BE2C (cell line): ENCODE measurements around the gene ME3.

Source experiments
- DNase-seq: peaks from one replicate; pipeline ENCODE4 v3.0.0-alpha.2; 2020
- H3K27me3 ChIP-seq: fragments of 250-450 bp; sonication (Bioruptor Pico); 2 replicates; pipeline ENCODE4 v1.5.1; 2020; ENCODE audit warnings: mild to moderate bottlenecking
- H3K36me3 ChIP-seq: fragments of 250-450 bp; sonication (Bioruptor Pico); 2 replicates; pipeline ENCODE4 v1.5.1; 2020; ENCODE audit warnings: mild to moderate bottlenecking
- H3K4me1 ChIP-seq: fragments of 250-450 bp; sonication (Bioruptor Pico); 2 replicates; pipeline ENCODE4 v1.5.1; 2020
- H3K4me3 ChIP-seq: 2 replicates; pipeline ENCODE4 v1.5.1; 2011; ENCODE audit warnings: low read depth, low read length
- H3K9me3 ChIP-seq: fragments of 250-450 bp; sonication (Bioruptor Pico); 2 replicates; pipeline ENCODE4 v1.5.1; 2020
- TF ChIP-seq, protein P1 (sequence below): IDR thresholded peaks from 2 replicates; pipeline ENCODE4 v1.5.1; 2012; ENCODE audit warnings: mild to moderate bottlenecking, low read depth, low read length

The ME3 gene

GRCh38 chr11:86574493-86575207 lies 97.8 kb downstream of the ME3 start:
- no peaks in the 10 kb centered on the region for H3K9me3 ChIP-seq
- no peaks in the 10 kb centered on the region for H3K4me1 ChIP-seq
- no peaks in the 10 kb centered on the region; the same call in 1 of the 2 replicates for H3K27me3 ChIP-seq
- no peak overlapping the region for H3K4me3 ChIP-seq
- no peak for DNase-seq
- H3K36me3 ChIP-seq, result no peaks in the 10 kb centered on the region
- TF ChIP-seq, protein P1, sequence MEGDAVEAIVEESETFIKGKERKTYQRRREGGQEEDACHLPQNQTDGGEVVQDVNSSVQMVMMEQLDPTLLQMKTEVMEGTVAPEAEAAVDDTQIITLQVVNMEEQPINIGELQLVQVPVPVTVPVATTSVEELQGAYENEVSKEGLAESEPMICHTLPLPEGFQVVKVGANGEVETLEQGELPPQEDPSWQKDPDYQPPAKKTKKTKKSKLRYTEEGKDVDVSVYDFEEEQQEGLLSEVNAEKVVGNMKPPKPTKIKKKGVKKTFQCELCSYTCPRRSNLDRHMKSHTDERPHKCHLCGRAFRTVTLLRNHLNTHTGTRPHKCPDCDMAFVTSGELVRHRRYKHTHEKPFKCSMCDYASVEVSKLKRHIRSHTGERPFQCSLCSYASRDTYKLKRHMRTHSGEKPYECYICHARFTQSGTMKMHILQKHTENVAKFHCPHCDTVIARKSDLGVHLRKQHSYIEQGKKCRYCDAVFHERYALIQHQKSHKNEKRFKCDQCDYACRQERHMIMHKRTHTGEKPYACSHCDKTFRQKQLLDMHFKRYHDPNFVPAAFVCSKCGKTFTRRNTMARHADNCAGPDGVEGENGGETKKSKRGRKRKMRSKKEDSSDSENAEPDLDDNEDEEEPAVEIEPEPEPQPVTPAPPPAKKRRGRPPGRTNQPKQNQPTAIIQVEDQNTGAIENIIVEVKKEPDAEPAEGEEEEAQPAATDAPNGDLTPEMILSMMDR, result no peak

- Histone ChIP-seq H3K27me3 (no peaks in the 10 kb centered on the region; the same call in 1 of the 2 replicates), H3K4me3 (no peak overlapping the region), H3K4me1 (no peaks in the 10 kb centered on the region), H3K9me3 (no peaks in the 10 kb centered on the region), H3K36me3 (no peaks in the 10 kb centered on the region)
- TF ChIP-seq, protein P1, result peak; percentile 77
- DNase-seq, result peak; percentile 52
Measured at GRCh38 chr11:86571273-86571948, 101.0 kb downstream of the ME3 start.

DNA sequence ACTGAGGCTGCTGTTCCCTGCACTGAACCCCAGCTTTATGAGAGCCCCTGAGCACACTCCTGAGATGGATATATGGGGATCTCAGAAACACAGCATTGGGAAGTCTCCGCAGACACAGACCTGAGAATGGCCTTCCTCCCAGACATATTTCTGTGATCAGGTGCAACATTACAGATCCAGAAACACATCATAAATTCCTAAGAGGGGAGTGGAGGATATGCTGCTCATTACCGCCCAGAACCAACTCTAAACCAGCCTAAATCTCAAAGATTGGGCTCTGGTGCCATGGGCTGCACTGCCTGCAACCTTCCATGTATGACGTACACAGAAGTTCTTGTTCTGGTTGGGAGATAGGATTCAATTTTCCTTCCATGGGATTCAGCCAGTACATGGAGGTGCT lies 102.0 kb downstream of the ME3 start:
- Histone ChIP-seq H3K9me3 (no peaks in the 10 kb centered on the region), H3K36me3 (no peaks in the 10 kb centered on the region)
- DNase-seq, result no peak

DNA sequence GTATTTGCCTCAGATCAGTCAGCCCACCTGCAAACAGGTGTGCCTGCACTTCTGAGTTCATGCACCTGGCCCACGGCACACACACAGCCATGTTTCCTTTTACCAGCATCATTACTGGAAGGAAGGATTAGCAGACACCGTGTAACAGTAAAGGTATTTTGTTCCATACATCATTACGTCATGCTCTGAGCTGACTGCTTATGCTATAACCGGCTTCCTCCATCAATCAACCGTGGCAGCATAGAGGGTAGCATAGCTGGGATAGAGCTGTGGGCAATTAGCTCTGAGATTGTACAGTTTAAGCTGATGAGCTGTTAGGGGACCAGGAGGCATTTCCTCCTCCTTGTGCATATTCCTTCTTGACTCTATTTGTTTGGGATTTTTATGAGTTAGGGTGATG lies 102.4 kb downstream of the ME3 start:
- H3K4me3 ChIP-seq, result no peak overlapping the region
- DNase-seq, result no peak
- TF ChIP-seq, protein P1, result no peak
- H3K36me3 ChIP-seq, result no peaks in the 10 kb centered on the region
- no peaks in the 10 kb centered on the region for H3K27me3 ChIP-seq
- H3K9me3 ChIP-seq, result no peaks in the 10 kb centered on the region
- H3K4me1 ChIP-seq, result no peaks in the 10 kb centered on the region

More for the DNA sequence above, 102.0 kb downstream of the ME3 start:
- Histone ChIP-seq H3K4me1 (no peaks in the 10 kb centered on the region), H3K4me3 (no peak overlapping the region), H3K27me3 (no peaks in the 10 kb centered on the region; the same call in 1 of the 2 replicates)
- TF ChIP-seq, protein P1, result no peak

DNA sequence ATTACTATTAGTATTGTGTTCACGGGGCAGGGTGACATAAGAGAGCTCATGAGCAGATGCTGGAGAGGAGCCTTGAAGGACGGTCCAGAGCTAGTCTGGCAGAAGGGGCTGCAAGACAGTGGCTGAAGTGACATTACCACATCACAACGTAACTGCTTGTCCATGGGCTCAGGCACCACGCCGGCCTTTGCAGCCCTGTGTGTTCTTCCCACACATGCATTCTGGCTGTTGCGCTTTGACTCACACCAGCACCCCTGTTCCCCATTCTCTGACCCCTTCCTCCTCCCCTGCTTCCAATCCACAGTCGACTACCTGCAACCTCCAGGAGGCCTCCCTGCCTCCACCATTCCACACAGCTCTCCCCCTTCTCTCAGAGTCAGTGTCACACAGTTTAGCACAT lies 103.3 kb downstream of the ME3 start:
- DNase-seq, result no peak
- TF ChIP-seq, protein P1, result no peak

GRCh38 chr11:86565801-86566312 lies 106.6 kb downstream of the ME3 start:
- no peaks in the 10 kb centered on the region for H3K36me3 ChIP-seq
- H3K9me3 ChIP-seq, result no peaks in the 10 kb centered on the region
- TF ChIP-seq, protein P1, result no peak

More for the DNA sequence above, 103.3 kb downstream of the ME3 start:
- Histone ChIP-seq H3K4me1 (no peaks in the 10 kb centered on the region), H3K27me3 (no peaks in the 10 kb centered on the region), H3K36me3 (no peaks in the 10 kb centered on the region), H3K4me3 (no peak overlapping the region), H3K9me3 (no peaks in the 10 kb centered on the region)

More at GRCh38 chr11:86565801-86566312, 106.6 kb downstream of the ME3 start:
- no peak for DNase-seq
- Histone ChIP-seq H3K4me1 (no peaks in the 10 kb centered on the region), H3K27me3 (no peaks in the 10 kb centered on the region), H3K4me3 (no peak overlapping the region)
